Measurements from ENCODE around the gene HAL.

- no peak for TF ChIP-seq EP300 (IDR thresholded peaks at IDR 0.05)
- no peak for TF ChIP-seq CTCF (IDR thresholded peaks at IDR 0.05)
Measured at GRCh38 chr12:96000858-96001257, 4.7 kb upstream of the HAL start.

All from gastroesophageal sphincter (tissue), 3 donors.